HL-60 (cell line): ENCODE measurements around the gene ZBTB8A.

Experiments used
- CTCF ChIP-seq: IDR thresholded peaks from one replicate; pipeline ENCODE4 v1.5.1; 2011; ENCODE audit warnings: low read length, control low read depth, inconsistent platforms; ENCODE audit not compliant: insufficient read depth
- GABPA ChIP-seq: IDR thresholded peaks from 2 replicates; pipeline ENCODE4 v1.6.1; 2012; ENCODE audit warnings: low read depth
- POLR2AphosphoS5 ChIP-seq: IDR thresholded peaks from 2 replicates; pipeline ENCODE4 v1.6.1; 2012; ENCODE audit warnings: low read depth
- REST ChIP-seq: IDR thresholded peaks from 2 replicates; pipeline ENCODE4 v1.6.1; 2012; ENCODE audit warnings: low read depth; ENCODE audit not compliant: insufficient replicate concordance
- SPI1 ChIP-seq: IDR thresholded peaks from 2 replicates; pipeline ENCODE4 v1.6.1; 2012; ENCODE audit warnings: low read depth, mild to moderate bottlenecking, borderline replicate concordance

GRCh38 chr1:32508761-32509160, 30.5 kb upstream of the ZBTB8A start:
- TF ChIP-seq REST (no peak), CTCF (no peak), POLR2AphosphoS5 (no peak), GABPA (no peak), SPI1 (no peak)
